ENCODE results near the gene SHISA7. TPM values are rescaled to one million over a fixed set of nuclear protein-coding genes. Genes with fewer than 3 reads are reported as not detected.

The SHISA7 gene
- total RNA-seq, 2 donors from 2014 or later, result not detected

DNA sequence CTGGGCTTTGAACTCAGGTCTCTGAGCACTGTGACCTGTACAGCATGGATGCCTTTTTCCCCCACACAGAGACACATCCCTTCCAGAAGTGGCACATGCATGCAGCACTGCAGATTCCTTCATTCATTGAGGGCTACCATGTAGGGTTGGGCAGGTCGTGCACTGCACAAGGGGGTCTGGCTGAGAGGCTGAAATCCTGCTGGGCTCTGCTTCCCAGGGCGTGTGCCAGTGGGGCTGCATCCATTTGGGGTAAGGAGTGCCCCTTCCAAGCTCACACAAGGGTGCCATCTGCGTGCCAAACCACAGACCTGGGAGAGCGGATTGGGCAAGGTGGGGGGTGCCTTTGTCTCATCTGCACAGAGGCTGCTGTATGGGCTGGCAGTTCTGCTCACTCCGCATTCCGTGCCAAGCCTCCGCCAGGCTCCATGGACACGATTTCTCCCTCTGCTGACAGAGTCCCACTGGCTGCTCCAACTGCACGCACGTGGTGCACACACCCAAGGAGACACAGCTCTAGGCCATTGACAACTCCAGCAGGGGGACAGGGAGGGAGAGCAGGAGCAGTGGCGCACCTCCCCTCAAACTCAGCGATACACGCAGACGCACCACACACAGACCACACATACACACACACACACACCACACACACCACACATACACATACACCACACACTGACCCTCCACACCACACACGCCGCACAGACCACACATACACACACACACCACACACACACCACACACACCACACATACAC is 4.5 kb upstream of the SHISA7 start:
- H3K9me3 ChIP-seq, result no peaks in the 10 kb centered on the region
- intact Hi-C loops (cut with DNase I), result no loop called here
- no peak for TF ChIP-seq CTCF (IDR thresholded peaks at IDR 0.05)
- H3K27ac ChIP-seq, result no peak overlapping the region
- no peak overlapping the region for H3K9ac ChIP-seq (ENCODE audit: low read depth in 2 of 2, low read length in 2 of 2)
- H3K36me3 ChIP-seq, result no peaks in the 10 kb centered on the region
- no peak overlapping the region for H3K4me3 ChIP-seq
- peaks cover 43% of the 10 kb centered on the region for H3K27me3 ChIP-seq
- no peak for DNase-seq
- no peaks in the 10 kb centered on the region for H3K4me1 ChIP-seq

DNA sequence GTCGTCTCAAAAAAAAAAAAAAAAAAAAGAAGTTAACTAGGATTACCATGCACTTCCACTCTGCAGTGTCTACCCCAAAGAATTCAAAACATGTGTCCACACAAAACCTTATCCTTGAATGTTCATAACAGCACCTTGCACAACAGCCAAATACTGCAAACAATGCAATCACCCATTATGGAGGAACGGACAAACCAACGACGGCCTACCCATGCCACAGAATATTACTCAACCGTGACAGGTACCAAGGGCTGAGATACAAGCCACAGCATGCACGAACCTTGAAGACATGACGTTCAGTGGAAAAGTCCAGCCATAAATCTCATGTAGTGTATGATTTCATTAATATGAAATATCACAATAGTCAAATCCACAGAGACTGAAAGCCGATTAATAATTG is 3.0 kb upstream of the SHISA7 start:
- Histone ChIP-seq H3K36me3 (no peaks in the 10 kb centered on the region), H3K4me1 (no peaks in the 10 kb centered on the region), H3K9me3 (no peaks in the 10 kb centered on the region), H3K27ac (no peak overlapping the region), H3K9ac (ENCODE audit: low read depth in 2 of 2, low read length in 2 of 2) (no peak overlapping the region), H3K27me3 (peaks cover 42% of the 10 kb centered on the region), H3K4me3 (no peak overlapping the region)
- TF ChIP-seq CTCF (IDR thresholded peaks at IDR 0.05), result no peak
- intact Hi-C loops (cut with DNase I), result no loop called here
- DNase-seq, result no peak

DNA sequence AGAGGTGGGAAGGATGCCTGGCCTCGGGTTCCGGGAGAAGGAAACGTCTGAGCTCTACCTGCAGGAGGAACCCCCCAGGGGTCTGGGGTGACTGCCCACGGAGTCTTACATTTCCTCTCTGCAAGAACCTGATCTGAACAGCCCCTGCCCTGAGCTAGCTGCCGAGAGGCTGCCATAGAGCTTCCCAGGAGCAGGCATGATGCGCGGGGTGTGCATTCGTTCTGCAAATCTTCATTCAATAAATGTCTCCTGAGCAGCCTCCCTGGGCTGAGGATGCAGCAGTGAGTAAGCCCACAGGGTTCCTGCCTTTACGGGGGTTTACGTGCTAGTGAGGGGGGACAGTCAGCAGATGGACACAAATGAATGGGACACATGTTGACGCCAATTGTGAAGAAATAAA is 1.5 kb upstream of the SHISA7 start:
- Histone ChIP-seq H3K36me3 (no peaks in the 10 kb centered on the region), H3K9ac (ENCODE audit: low read depth in 2 of 2, low read length in 2 of 2) (no peak overlapping the region), H3K27me3 (peaks cover 50% of the 10 kb centered on the region), H3K4me1 (no peaks in the 10 kb centered on the region), H3K27ac (no peak overlapping the region), H3K4me3 (no peak overlapping the region), H3K9me3 (no peaks in the 10 kb centered on the region)
- no peak for DNase-seq
- intact Hi-C loops (cut with DNase I), result no loop called here
- TF ChIP-seq CTCF (IDR thresholded peaks at IDR 0.05), result no peak

DNA sequence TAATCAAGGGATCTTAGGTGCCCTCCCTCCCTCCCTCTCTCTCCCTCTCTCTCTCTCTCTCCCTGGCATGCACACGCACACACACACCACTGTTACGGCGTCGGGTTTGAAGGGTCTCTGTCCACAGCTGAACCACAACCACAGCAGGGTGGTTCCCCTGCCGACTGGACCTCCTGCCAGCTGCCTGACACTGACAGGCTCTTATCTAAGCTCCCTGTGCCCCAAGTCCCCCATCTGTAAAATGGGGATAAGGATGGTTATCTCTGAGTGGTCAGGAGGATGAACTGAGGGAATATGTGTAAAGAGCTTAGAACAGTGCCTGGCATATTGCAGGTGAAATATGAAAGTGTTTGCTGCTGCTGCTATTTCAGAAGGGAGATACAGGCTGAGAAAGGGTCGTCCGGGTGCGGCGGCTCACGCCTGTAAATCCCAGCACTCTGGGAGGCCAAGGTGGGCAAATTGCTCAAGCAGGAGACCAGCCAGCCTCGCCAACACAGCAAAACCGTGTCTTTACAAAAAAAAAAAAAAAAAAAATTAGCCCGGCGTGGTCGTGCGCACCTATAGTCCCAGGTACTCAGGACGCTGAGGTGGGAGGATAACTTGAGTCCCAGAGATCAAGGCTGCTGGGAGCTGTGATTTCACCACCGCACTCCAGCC is 852 bp upstream of the SHISA7 start:
- Histone ChIP-seq H3K27me3 (peaks cover 44% of the 10 kb centered on the region), H3K36me3 (no peaks in the 10 kb centered on the region), H3K4me3 (no peak overlapping the region), H3K4me1 (no peaks in the 10 kb centered on the region), H3K9me3 (no peaks in the 10 kb centered on the region), H3K27ac (no peak overlapping the region), H3K9ac (ENCODE audit: low read depth in 2 of 2, low read length in 2 of 2) (no peak overlapping the region)
- no peak for DNase-seq
- TF ChIP-seq CTCF (IDR thresholded peaks at IDR 0.05), result no peak
- intact Hi-C loops (cut with DNase I), result no loop called here

DNA sequence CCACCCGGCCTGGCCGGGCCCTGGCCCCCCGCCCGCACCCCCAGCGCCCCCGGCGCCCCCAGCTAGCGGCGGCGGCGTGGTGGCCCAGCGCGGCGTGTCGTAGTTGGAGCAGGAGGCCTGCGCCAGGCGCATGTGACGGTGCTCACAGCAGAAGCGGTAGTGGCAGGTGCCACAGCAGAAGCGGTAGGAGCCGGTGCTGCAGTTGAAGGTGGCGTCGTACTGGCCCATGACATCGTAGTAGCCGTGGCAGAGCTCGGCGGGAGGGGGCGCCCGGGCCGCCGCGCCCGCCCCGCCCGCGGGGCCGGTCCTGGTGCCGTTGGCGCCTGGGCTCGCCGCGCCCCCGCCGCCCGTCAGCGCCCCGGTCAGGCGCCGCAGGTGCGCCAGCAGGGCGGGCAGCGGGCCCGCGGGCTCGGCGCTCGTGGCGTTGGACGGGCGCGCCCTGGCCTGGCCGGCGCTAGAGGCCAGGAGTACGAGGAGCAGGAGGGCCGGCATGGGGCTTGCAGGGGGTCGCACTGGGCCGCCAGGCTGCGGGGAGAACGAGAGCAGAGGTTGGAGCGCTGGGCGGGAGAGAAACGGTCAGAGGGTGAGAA is 633 bp downstream of the SHISA7 start:
- H3K27ac ChIP-seq, result no peak overlapping the region
- no peaks in the 10 kb centered on the region for H3K4me1 ChIP-seq
- no peaks in the 10 kb centered on the region for H3K9me3 ChIP-seq
- H3K27me3 ChIP-seq, result peaks cover 44% of the 10 kb centered on the region
- H3K36me3 ChIP-seq, result no peaks in the 10 kb centered on the region
- no peak overlapping the region for H3K9ac ChIP-seq (ENCODE audit: low read depth in 2 of 2, low read length in 2 of 2)
- intact Hi-C loops (cut with DNase I), result no loop called here
- DNase-seq, result no peak
- no peak overlapping the region for H3K4me3 ChIP-seq
- no peak for TF ChIP-seq CTCF (IDR thresholded peaks at IDR 0.05)
